ENCODE measurements around the gene PARD3B. TPM values are rescaled to one million over a fixed set of nuclear protein-coding genes. Genes with fewer than 3 reads are reported as not detected.

The PARD3B gene
- total RNA-seq, 1 donor from 2014 or later: 18.4 TPM

DNA sequence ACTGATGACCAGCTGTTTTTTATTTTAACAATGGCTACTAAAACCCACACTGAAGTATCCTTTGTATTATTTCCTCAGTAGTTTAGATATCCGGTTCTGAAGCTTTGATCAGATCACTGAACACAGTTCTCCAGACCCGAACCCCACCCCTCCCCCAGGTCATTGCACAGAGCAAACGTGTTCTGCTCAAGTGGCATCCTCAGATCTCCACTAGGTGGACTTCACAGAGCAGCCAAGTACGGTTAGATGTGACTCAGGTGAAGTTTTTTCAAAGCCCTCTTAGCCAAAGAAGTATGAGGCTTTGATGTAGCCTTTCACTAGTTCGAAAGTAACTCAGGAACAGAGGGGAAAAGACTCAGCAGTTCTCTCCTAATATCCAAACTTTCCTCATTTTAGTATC is 994.3 kb downstream of the PARD3B start:
- Mint-ChIP-seq H3K27me3 (ENCODE audit: low read depth) (no peaks in the 10 kb centered on the region), H3K4me1 (peaks cover 21% of the 10 kb centered on the region), H3K36me3 (ENCODE audit: low read depth) (no peaks in the 10 kb centered on the region), H3K9me3 (no peaks in the 10 kb centered on the region), H3K27ac (ENCODE audit: unreplicated experiment) (no peak overlapping the region), H3K4me3 (no peak overlapping the region)
- TF ChIP-seq, protein P1, sequence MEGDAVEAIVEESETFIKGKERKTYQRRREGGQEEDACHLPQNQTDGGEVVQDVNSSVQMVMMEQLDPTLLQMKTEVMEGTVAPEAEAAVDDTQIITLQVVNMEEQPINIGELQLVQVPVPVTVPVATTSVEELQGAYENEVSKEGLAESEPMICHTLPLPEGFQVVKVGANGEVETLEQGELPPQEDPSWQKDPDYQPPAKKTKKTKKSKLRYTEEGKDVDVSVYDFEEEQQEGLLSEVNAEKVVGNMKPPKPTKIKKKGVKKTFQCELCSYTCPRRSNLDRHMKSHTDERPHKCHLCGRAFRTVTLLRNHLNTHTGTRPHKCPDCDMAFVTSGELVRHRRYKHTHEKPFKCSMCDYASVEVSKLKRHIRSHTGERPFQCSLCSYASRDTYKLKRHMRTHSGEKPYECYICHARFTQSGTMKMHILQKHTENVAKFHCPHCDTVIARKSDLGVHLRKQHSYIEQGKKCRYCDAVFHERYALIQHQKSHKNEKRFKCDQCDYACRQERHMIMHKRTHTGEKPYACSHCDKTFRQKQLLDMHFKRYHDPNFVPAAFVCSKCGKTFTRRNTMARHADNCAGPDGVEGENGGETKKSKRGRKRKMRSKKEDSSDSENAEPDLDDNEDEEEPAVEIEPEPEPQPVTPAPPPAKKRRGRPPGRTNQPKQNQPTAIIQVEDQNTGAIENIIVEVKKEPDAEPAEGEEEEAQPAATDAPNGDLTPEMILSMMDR (conservative IDR thresholded peaks at IDR 0.05): no peak
- no peak for DNase-seq (ENCODE audit: low read depth, low spot score)

DNA sequence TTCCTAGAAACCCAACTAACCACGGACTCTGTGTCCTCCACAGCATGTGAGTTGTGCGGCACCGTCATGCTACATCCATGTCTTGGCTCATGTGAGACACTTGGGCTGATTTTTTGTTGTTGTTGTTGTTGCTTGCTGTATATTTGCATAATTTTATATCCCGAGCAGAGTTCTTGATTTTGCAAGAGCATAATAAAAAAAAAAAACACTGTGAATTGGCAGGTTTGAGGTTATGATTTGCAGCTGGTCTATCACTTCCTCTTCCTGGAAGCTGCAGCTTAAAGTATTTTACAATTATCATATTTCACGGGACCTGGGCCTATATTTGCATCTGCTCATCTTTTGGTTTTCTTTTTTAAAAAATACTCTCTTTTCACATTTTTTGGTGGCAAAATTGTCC is 994.8 kb downstream of the PARD3B start:
- Mint-ChIP-seq H3K9me3 (no peaks in the 10 kb centered on the region), H3K27me3 (ENCODE audit: low read depth) (no peaks in the 10 kb centered on the region), H3K27ac (ENCODE audit: unreplicated experiment) (no peak overlapping the region), H3K4me1 (peaks cover 21% of the 10 kb centered on the region), H3K36me3 (ENCODE audit: low read depth) (no peaks in the 10 kb centered on the region), H3K4me3 (no peak overlapping the region)
- TF ChIP-seq, protein P1 (conservative IDR thresholded peaks at IDR 0.05): no peak
- DNase-seq (ENCODE audit: low read depth, low spot score): no peak

DNA sequence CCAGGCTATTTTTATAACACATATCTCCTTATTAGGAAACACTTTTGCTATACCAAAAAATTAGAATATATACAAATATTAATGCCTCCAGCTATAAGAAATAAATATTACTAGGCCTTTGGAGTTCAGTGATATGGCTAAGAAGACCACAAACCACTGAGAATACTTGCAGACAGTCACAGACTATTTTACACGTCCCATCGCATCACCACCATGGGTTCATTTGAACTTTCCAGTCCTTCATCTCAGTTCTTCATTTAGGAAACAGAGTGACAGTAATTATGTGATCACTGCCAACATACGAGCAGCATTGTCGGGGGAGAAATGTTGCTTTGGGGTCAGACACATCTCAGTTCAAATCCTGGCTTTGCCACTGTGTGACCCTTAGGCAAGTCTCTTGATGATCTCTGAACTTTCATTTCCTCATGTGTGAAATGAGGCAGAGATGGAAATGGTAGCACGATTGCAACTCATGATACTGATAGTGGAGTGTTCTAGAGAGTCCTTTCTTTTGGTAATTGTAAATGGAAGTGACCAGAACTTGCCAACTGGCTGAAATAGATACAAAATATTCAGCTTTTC is 998.1 kb downstream of the PARD3B start:
- H3K27me3 Mint-ChIP-seq (ENCODE audit: low read depth): no peaks in the 10 kb centered on the region
- DNase-seq (ENCODE audit: low read depth, low spot score): no peak
- no peak overlapping the region for H3K27ac Mint-ChIP-seq (ENCODE audit: unreplicated experiment)
- TF ChIP-seq, protein P1 (conservative IDR thresholded peaks at IDR 0.05): no peak
- no peak overlapping the region for H3K4me3 Mint-ChIP-seq
- H3K4me1 Mint-ChIP-seq: peaks cover 21% of the 10 kb centered on the region
- H3K9me3 Mint-ChIP-seq: no peaks in the 10 kb centered on the region
- H3K36me3 Mint-ChIP-seq (ENCODE audit: low read depth): no peaks in the 10 kb centered on the region

DNA sequence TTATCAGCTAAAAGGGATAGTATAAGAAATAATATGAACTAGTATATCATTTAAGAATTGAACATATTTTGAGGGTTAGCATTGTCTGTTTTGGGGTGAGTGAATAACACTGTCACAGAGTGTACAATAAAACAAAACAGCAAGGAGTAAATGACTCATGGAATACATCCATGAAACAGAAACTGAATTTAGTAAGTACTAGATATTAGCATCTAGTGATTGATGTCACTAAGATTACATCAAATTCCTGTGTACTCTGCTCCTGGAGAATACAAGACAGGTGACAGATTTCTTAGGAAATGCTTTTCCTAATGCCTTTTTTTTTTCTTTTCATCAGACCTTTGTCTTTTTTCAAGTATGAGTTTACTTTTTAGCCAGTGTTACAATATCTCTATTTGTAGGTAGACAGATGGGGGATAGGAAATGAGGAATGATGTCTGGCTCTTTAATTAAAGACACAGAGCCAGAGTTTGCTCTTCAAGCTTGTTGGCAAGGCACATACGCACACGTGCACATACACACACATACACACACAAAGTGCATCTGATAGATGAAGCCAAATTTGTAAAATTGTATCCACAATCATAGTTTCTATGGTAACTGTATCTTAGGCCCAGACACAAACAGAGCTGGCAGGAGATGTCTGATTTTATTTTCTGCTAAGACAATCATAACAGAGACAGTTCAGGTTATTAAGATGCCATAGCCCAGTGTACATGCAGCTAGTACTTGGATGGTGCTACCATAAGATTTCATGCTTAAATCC is 998.8 kb downstream of the PARD3B start:
- Mint-ChIP-seq H3K36me3 (ENCODE audit: low read depth) (no peaks in the 10 kb centered on the region), H3K9me3 (no peaks in the 10 kb centered on the region), H3K27ac (ENCODE audit: unreplicated experiment) (no peak overlapping the region), H3K27me3 (ENCODE audit: low read depth) (no peaks in the 10 kb centered on the region), H3K4me3 (no peak overlapping the region), H3K4me1 (peaks cover 21% of the 10 kb centered on the region)
- TF ChIP-seq, protein P1 (conservative IDR thresholded peaks at IDR 0.05): no peak
- DNase-seq (ENCODE audit: low read depth, low spot score): no peak

DNA sequence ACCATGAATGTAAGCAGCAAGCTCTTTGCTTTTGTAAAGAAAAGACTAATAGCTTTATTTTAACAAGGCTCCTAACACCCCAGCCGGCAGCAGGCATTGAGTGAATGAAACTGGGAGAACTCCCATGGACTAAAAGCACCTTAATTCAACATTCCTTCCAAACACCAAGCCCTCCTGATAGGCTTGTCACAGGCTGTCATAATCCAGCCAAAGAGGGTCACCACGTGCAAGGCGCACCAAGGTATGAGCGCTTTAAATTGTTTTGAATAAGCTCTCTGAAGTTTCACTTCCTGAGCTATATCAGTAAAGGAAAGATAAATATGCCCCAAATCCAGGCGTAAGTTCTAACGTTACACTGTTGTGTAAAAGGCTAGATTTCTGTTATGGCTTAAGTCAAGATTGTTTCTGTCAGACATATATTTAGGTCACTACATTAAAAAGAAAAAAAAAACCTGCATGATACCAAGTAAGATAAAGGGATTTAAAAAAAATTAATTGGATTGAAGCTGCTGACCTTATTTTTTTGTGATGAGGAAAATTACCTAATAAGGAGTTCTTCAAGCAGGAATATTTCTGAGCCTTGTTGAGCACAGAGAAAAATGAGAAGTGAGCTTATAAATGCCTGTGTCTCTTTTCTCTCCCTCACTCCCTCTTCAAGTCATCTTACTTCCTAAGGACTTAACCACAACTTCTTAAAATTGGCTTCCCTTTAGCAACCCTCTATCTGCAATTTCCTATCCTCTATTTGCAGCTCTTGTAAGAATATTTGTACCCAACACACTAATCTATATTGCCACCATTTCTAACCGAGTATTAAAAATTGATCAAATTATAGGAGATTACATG is 1000.9 kb downstream of the PARD3B start:
- peaks cover 13% of the 10 kb centered on the region for H3K4me1 Mint-ChIP-seq
- H3K27ac Mint-ChIP-seq (ENCODE audit: unreplicated experiment): no peak overlapping the region
- H3K4me3 Mint-ChIP-seq: no peak overlapping the region
- no peaks in the 10 kb centered on the region for H3K9me3 Mint-ChIP-seq
- H3K27me3 Mint-ChIP-seq (ENCODE audit: low read depth): no peaks in the 10 kb centered on the region
- no peaks in the 10 kb centered on the region for H3K36me3 Mint-ChIP-seq (ENCODE audit: low read depth)
- TF ChIP-seq, protein P1 (conservative IDR thresholded peaks at IDR 0.05): no peak
- DNase-seq (ENCODE audit: low read depth, low spot score): no peak

Data from neural crest cell (in vitro differentiated cells).